A549 (cell line): ENCODE measurements around the gene PACS2. TPM values are rescaled to one million over a fixed set of nuclear protein-coding genes. Genes with fewer than 3 reads are reported as not detected.

Source experiments
- ATAC-seq, 2 experiments: fragments of 200-7000 bp in 1 of 2; fragments of >200 bp in 1 of 2; cut with Nextera tagmentation in 1 of 2; cut with Tn5 transposase in 1 of 2; 3 replicates each; pipeline versions ENCODE4 v1.8.0 to v1.9.1; 2018 to 2020; ENCODE audit warnings: mild to moderate bottlenecking in 1 of 2, moderate library complexity in 1 of 2
- CTCF ChIA-PET: fragments of 300-600 bp; sonication (Branson Sonifier 250); formaldehyde crosslinking; extraction: SDS; loops from one replicate; lab custom pipeline; 2021; ENCODE audit warnings: antibody characterized with exemption, inconsistent platforms; lab: Yijun Ruan, JAX
- POLR2A ChIA-PET: fragments of 350-600 bp; formaldehyde crosslinking; extraction: SDS; loops from one replicate; lab custom pipeline; 2021; ENCODE audit warnings: antibody characterized with exemption, inconsistent platforms; lab: Yijun Ruan, JAX
- DNase-seq, 2 experiments: peaks; one replicate each; pipeline versions ENCODE4 v3.0.0 to v3.0.0-alpha.2; 2011 to 2016; ENCODE audit warnings: low read depth in 1 of 2, low spot score in 1 of 2
- FAIRE-seq: peaks from 2 replicates; lab custom pipeline; 2011; peaks lifted over from hg19 to GRCh38; lab: Jason Lieb, UNC
- H3K27ac ChIP-seq, 2 experiments: fragments of >200 bp; sonication (Bioruptor Twin); formaldehyde crosslinking; 3 replicates each; pipeline ENCODE4 v1.5.1; 2016 to 2017
- H3K4me1 ChIP-seq: fragments of >200 bp; sonication (Bioruptor Twin); formaldehyde crosslinking; 3 replicates; pipeline ENCODE4 v1.6.1; 2016
- H3K4me2 ChIP-seq: fragments of >200 bp; sonication (Bioruptor Twin); formaldehyde crosslinking; 3 replicates; pipeline ENCODE4 v1.6.1; 2016
- H3K4me3 ChIP-seq: fragments of >200 bp; sonication (Bioruptor Twin); formaldehyde crosslinking; 3 replicates; pipeline ENCODE4 v1.5.1; 2016
- H3K9me3 ChIP-seq: fragments of >200 bp; sonication (Bioruptor Twin); formaldehyde crosslinking; 3 replicates; pipeline ENCODE4 v1.6.1; 2016
- CTCF ChIP-seq: fragments of >200 bp; sonication (Bioruptor Twin); formaldehyde crosslinking; IDR thresholded peaks from 3 replicates; pipeline ENCODE4 v1.5.1; 2016
- E2F6 ChIP-seq: IDR thresholded peaks from 2 replicates; pipeline ENCODE4 v1.6.1; 2012; ENCODE audit warnings: low read depth, borderline replicate concordance
- EHF ChIP-seq: fragments of 250-450 bp; sonication (Bioruptor Pico); IDR thresholded peaks from 2 replicates; pipeline ENCODE4 v1.5.0; 2020; ENCODE audit warnings: mild to moderate bottlenecking
- FOXS1 ChIP-seq: fragments of 250-450 bp; sonication (Bioruptor Pico); IDR thresholded peaks from 2 replicates; pipeline ENCODE4 v1.5.0; 2020; ENCODE audit warnings: mild to moderate bottlenecking, moderate library complexity
- HES2 ChIP-seq: fragments of >200 bp; sonication (Bioruptor Twin); formaldehyde crosslinking; IDR thresholded peaks from 2 replicates; pipeline ENCODE4 v1.6.1; 2016
- HOXA7 ChIP-seq: fragments of 250-450 bp; sonication (Bioruptor Pico); IDR thresholded peaks from 2 replicates; pipeline ENCODE4 v1.5.0; 2020; ENCODE audit warnings: mild to moderate bottlenecking, moderate library complexity
- JUNB ChIP-seq: fragments of >200 bp; sonication (Bioruptor Twin); formaldehyde crosslinking; IDR thresholded peaks from 2 replicates; pipeline ENCODE4 v1.6.1; 2016
- MAX ChIP-seq: IDR thresholded peaks from 2 replicates; pipeline ENCODE4 v1.6.1; 2012
- MAZ ChIP-seq: fragments of 150-350 bp; IDR thresholded peaks from 2 replicates; pipeline ENCODE4 v1.6.1; 2014; ENCODE audit warnings: antibody characterized with exemption, low read depth, low read length, borderline replicate concordance
- NPAS2 ChIP-seq: fragments of 250-450 bp; sonication (Bioruptor Pico); IDR thresholded peaks from 2 replicates; pipeline ENCODE4 v1.8.0; 2022; ENCODE audit warnings: mild to moderate bottlenecking, moderate library complexity, borderline replicate concordance
- NR3C1 ChIP-seq: fragments of >200 bp; sonication (Bioruptor Twin); formaldehyde crosslinking; IDR thresholded peaks from 3 replicates; pipeline ENCODE4 v1.6.1; 2017
- POLR2A ChIP-seq: IDR thresholded peaks from 2 replicates; pipeline ENCODE4 v1.6.1; 2012; ENCODE audit warnings: mild to moderate bottlenecking, low read length
- RAD21 ChIP-seq, 2 experiments: fragments of >200 bp in 1 of 2; sonication (Bioruptor Twin) in 1 of 2; formaldehyde crosslinking in 1 of 2; IDR thresholded peaks in 1 of 2; conservative IDR thresholded peaks in 1 of 2; 2 replicates in 1 of 2; 3 replicates in 1 of 2; pipeline ENCODE4 v1.6.1; 2012 to 2018; ENCODE audit warnings: inconsistent platforms in 1 of 2
- RARB ChIP-seq: fragments of 250-450 bp; sonication (Bioruptor Pico); IDR thresholded peaks from 2 replicates; pipeline ENCODE4 v1.8.0; 2021; ENCODE audit warnings: mild to moderate bottlenecking, moderate library complexity
- RCOR1 ChIP-seq: fragments of 150-350 bp; IDR thresholded peaks from 2 replicates; pipeline ENCODE4 v1.6.1; 2014; ENCODE audit warnings: antibody characterized with exemption, low read length, low read depth
- SREBF2 ChIP-seq: fragments of 450-650 bp; IDR thresholded peaks from 2 replicates; pipeline ENCODE4 v1.6.1; 2014; ENCODE audit warnings: mild to moderate bottlenecking, moderate library complexity
- ZC3H11A ChIP-seq: fragments of 450-650 bp; IDR thresholded peaks from 2 replicates; pipeline ENCODE4 v1.6.1; 2014; ENCODE audit warnings: antibody characterized with exemption, mild to moderate bottlenecking
- ZFP36 ChIP-seq: fragments of 450-650 bp; IDR thresholded peaks from 2 replicates; pipeline ENCODE4 v1.6.1; 2014; ENCODE audit warnings: borderline replicate concordance; ENCODE audit not compliant: partially characterized antibody
- ZSCAN20 ChIP-seq: fragments of 250-450 bp; sonication (Bioruptor Pico); IDR thresholded peaks from 2 replicates; pipeline ENCODE4 v1.8.0; 2022; ENCODE audit warnings: mild to moderate bottlenecking, moderate library complexity
- WGBS: methylation state at CpG from one replicate; pipeline ENCODE4 v1.1.6; 2017; ENCODE audit errors: missing lambda C conversion rate; 5-methylcytosine and 5-hydroxymethylcytosine counted together
- polyA minus RNA-seq: library from RNA; depleted of rRNA, polyadenylated mRNA; stranded (reverse); fragments of >200 nt; gene quantifications from 2 replicates; pipeline ENCODE4 v1.2.3, GENCODE V29; 2011; rRNA and poly(A)+ RNA removed
- polyA plus RNA-seq, 4 experiments: library from polyadenylated mRNA; depleted of rRNA in 3 of 4; stranded (reverse); fragments of >200 nt; fragmentation: RNase III in 1 of 4; extraction: RNeasy Plus Mini Kit Qiagen cat#74134 plus additional on column Dnase treatment in 1 of 4; gene quantifications; 2 replicates in 3 of 4; 3 replicates in 1 of 4; pipeline ENCODE4 v1.2.3, GENCODE V29; 2011 to 2017

PACS2 gene
- polyA plus RNA-seq (2011; rRNA removed) (11.9 and 13.1 TPM in 2 replicates), polyA plus RNA-seq (2017; fragmentation: RNase III; extraction: RNeasy Plus Mini Kit Qiagen cat#74134 plus additional on column Dnase treatment) (21.7 to 25.8 TPM (median 24.5 TPM) in 3 replicates), polyA minus RNA-seq (19.4 and 24.6 TPM in 2 replicates)
- 30.5 and 35.5 TPM in 2 replicates for polyA plus RNA-seq (2012; cell fraction: cytosol; rRNA removed)
- polyA plus RNA-seq (2012; cell fraction: nucleus; rRNA removed), result 95.3 and 135 TPM in 2 replicates

DNA sequence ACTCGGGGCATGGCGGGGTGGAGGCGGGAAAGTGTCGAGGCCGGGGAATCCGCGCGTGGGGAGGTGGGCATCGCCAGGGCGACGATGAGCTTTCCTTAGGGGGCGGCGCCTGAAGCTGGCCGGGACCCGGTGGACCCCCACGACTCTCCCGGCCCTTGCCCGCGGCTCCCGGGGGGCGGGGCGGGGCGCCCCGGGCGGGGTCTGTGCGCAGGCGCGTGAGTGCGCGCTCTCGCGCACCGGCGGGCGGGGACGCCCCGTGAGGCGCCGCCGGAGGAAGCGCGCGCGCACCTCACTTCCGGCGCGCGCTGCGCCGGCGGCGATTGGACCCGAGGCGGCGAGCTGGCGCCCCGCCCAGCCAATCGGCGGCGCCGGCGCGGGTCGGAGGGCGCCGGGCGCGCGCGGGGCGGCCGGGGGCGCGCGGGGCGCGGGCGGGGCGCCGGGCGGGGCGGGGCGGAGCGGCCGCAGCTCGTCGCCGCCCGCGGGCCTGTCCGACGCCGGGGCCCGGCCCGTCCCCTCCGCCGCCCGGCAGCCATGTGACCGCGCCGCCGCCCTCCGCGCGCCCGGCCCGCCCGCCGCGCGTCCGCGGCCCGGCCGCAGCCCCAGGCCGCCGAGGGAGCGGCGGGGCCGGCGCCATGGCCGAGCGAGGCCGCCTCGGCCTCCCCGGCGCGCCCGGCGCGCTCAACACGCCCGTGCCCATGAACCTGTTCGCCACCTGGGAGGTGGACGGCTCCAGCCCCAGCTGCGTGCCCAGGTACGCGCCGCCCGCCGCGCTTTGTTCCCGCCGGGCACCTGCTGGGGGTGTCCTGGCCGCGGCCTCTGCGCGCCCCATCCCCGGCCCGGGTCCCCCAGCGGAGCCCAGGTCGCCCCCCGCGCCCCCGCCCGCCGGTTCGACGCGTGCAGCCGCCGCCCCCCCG lies at the start of gene PACS2:
Gene PACS2, plus strand, starts transcription at position 462 of the 914 bp plus-strand sequence. Its CDS starts 171 bp downstream, at position 633.
- ATAC-seq (peak; percentile 67 to 81), FAIRE-seq (no peak)
- H3K4me1 ChIP-seq, result peaks cover 16% of the 10 kb centered on the region
- CTCF ChIA-PET, result interaction anchor here (0.9 to 1.6 kb wide), 2 partner anchors 9 to 18 kb away, joined by 3 read pairs; no protein-coding TSS in a partner anchor
- H3K27ac ChIP-seq, result peak within 1 kb of the TSS; percentile 95 to 99
- H3K4me2 ChIP-seq, result peak within 1 kb of the TSS; percentile 97
- POLR2A ChIA-PET, result interaction anchor here (0.6 to 2.3 kb wide), 5 partner anchors 8 to 214 kb away, joined by 3 to 38 read pairs (median 3); partner anchors contain the start of gene BRF1
- H3K4me3 ChIP-seq, result peak within 1 kb of the TSS; percentile 100
- no peaks in the 10 kb centered on the region for H3K9me3 ChIP-seq
- TF ChIP-seq ZFP36 (no peak), HOXA7 (no peak), RARB (CRISPR knock-in tag) (no peak), MAX (peak; percentile 64; the same call in 1 of the 2 replicates), RCOR1 (no peak), POLR2A (peak; percentile 52), EHF (no peak), NR3C1 (no peak), FOXS1 (CRISPR knock-in tag) (no peak), ZC3H11A (no peak), SREBF2 (no peak), NPAS2 (CRISPR knock-in tag) (no peak), JUNB (no peak), ZSCAN20 (CRISPR knock-in tag) (no peak), E2F6 (peak; percentile 82), MAZ (no peak), HES2 (no peak)
- TF ChIP-seq, all 56 proteins: peak for 3
- DNase-seq, result peak; percentile 81 to 95
- 0% methylated on average over 4 of the region's 163 CpGs for whole genome bisulfite sequencing

- TF ChIP-seq JUNB (no peak), CTCF (peak; percentile 23; the same call in 2 of the 3 replicates), RAD21 (conservative IDR thresholded peaks at IDR 0.05 in 1 of 2, IDR thresholded peaks at IDR 0.05 in 1 of 2) (peak; percentile 30 to 58; a peak in 2 of 5 replicates)
- ChIA-PET CTCF (interaction anchor here (1.0 to 3.8 kb wide), 4 partner anchors 8 to 65 kb away, joined by 3 to 13 read pairs (median 6); no protein-coding TSS in a partner anchor), POLR2A (no interaction called here)
- WGBS, result 89% methylated on average over 19 of the region's 21 CpGs
- no peaks in the 10 kb centered on the region for H3K4me1 ChIP-seq
- FAIRE-seq, result no peak
- peak; percentile 82 to 86 for ATAC-seq
- H3K4me2 ChIP-seq, result no peak overlapping the region
- H3K4me3 ChIP-seq, result no peak overlapping the region
- H3K9me3 ChIP-seq, result no peaks in the 10 kb centered on the region
- H3K27ac ChIP-seq, result no peak overlapping the region
- peak in 1 of 2 experiments; percentile 36 for DNase-seq
Measured at GRCh38 chr14:105267820-105268548, 46.6 kb upstream of the PACS2 start.
